HepG2 (cell line): Measurements from ENCODE around the gene BCAS1. TPM values are rescaled to one million over a fixed set of nuclear protein-coding genes. Genes with fewer than 3 reads are reported as not detected.

Experiments used
- ATAC-seq: fragments of 200-7000 bp; cut with Tn5 transposase; 3 replicates; pipeline ENCODE4 v1.9.1; 2020; ENCODE audit warnings: mild to moderate bottlenecking, moderate library complexity
- BruUV-seq: library from RNA; stranded (reverse); fragments of 400-500 nt; replicated peaks from 2 replicates; lab custom pipeline; 2021; lab: Mats Ljungman, UMichigan
- CTCF ChIA-PET: fragments of 300-600 bp; formaldehyde crosslinking; extraction: SDS; loops from one replicate; lab custom pipeline; 2021; ENCODE audit warnings: low total read pairs, inconsistent platforms, low intra/inter-chr PET ratio; lab: Yijun Ruan, JAX
- POLR2A ChIA-PET: fragments of 350-600 bp; sonication (Branson Sonifier 250); formaldehyde crosslinking; loops from one replicate; lab custom pipeline; 2020; ENCODE audit warnings: antibody characterized with exemption, inconsistent platforms; lab: Yijun Ruan, JAX
- DNase-seq: peaks from one replicate; pipeline ENCODE4 v3.0.0-alpha.2; 2015; ENCODE audit warnings: low spot score
- FAIRE-seq: peaks from 3 replicates; lab custom pipeline; 2011; peaks lifted over from hg19 to GRCh38; lab: Jason Lieb, UNC
- H2AFZ ChIP-seq: one replicate; pipeline ENCODE4 v1.6.1; 2011; ENCODE audit warnings: low read length, inconsistent platforms
- H3K27ac ChIP-seq: fragments of 300-600 bp; 3 replicates; pipeline ENCODE4 v1.8.0; 2011; ENCODE audit warnings: mixed run types, mild to moderate bottlenecking, mixed read lengths, low read length, inconsistent platforms; ENCODE audit not compliant: insufficient read depth; ENCODE audit errors: extremely low read length
- H3K27me3 ChIP-seq, 2 experiments: fragments of 200-600 bp in 1 of 2; 2 replicates in 1 of 2; 3 replicates in 1 of 2; pipeline versions ENCODE4 v1.6.0 to v1.8.0; 2011; ENCODE audit warnings: low read length in 2 of 2, mild to moderate bottlenecking in 2 of 2, moderate library complexity in 2 of 2, inconsistent platforms in 1 of 2; ENCODE audit not compliant: insufficient read depth in 2 of 2, control insufficient read depth in 1 of 2
- H3K36me3 ChIP-seq, 2 experiments: fragments of 200-600 bp in 1 of 2; replicated peaks in 1 of 2; 2 replicates in 1 of 2; 3 replicates in 1 of 2; pipeline versions ENCODE4 v1.5.1 to v1.8.0; 2011; ENCODE audit warnings: low read length in 2 of 2, inconsistent platforms in 1 of 2; ENCODE audit not compliant: insufficient read depth in 2 of 2, control insufficient read depth in 1 of 2
- H3K4me1 ChIP-seq: 2 replicates; pipeline ENCODE4 v1.5.1; 2012; ENCODE audit warnings: low read length, inconsistent platforms; ENCODE audit not compliant: insufficient read depth
- H3K4me2 ChIP-seq: 2 replicates; pipeline ENCODE4 v1.6.0; 2011; ENCODE audit warnings: low read depth, low read length, inconsistent platforms
- H3K4me3 ChIP-seq, 3 experiments: fragments of 200-600 bp in 1 of 3; sonication (generic), shearing (Covaris generic) in 1 of 3; replicated peaks in 1 of 3; 2 replicates each; pipeline ENCODE4 v1.5.1; 2011 to 2016; ENCODE audit warnings: low read length in 3 of 3, inconsistent platforms in 2 of 3, low read depth in 2 of 3, mild to moderate bottlenecking in 2 of 3, control low read depth in 1 of 3, mixed read lengths in 1 of 3; ENCODE audit not compliant: insufficient read depth in 1 of 3
- H3K79me2 ChIP-seq: one replicate; pipeline ENCODE4 v1.6.1; 2011; ENCODE audit warnings: low read length, inconsistent platforms; ENCODE audit not compliant: insufficient read depth
- H3K9ac ChIP-seq: 2 replicates; pipeline ENCODE4 v1.6.0; 2011; ENCODE audit warnings: mild to moderate bottlenecking, low read depth, low read length, inconsistent platforms; ENCODE audit not compliant: insufficient read depth
- H3K9me3 ChIP-seq: 2 replicates; pipeline ENCODE4 v1.5.1; 2012; ENCODE audit warnings: mild to moderate bottlenecking, low read length
- H4K20me1 ChIP-seq: 2 replicates; pipeline ENCODE4 v1.6.0; 2011; ENCODE audit warnings: inconsistent platforms, mild to moderate bottlenecking, low read length, moderate library complexity; ENCODE audit not compliant: insufficient read depth
- DNMT1 ChIP-seq: sonication (generic); formaldehyde crosslinking; IDR thresholded peaks from 2 replicates; pipeline ENCODE4 v1.5.1; 2020; ENCODE audit warnings: mild to moderate bottlenecking, missing genetic modification reagents
- HDAC6 ChIP-seq: fragments of 200-600 bp; sonication (generic); IDR thresholded peaks from 2 replicates; pipeline ENCODE4 v1.7.0; 2017; ENCODE audit warnings: mild to moderate bottlenecking, antibody characterized with exemption, low read length, low read depth
- SRSF1 ChIP-seq: fragments of 200-400 bp; formaldehyde crosslinking; optimal IDR thresholded peaks from 2 replicates; pipeline ENCODE3; 2017; ENCODE audit warnings: mild to moderate bottlenecking, low read depth, low read length, moderate library complexity
- ZNF263 ChIP-seq: sonication (generic); formaldehyde crosslinking; IDR thresholded peaks from 2 replicates; pipeline ENCODE4 v1.4.0; 2020; ENCODE audit warnings: missing genetic modification reagents
- ZNF280B ChIP-seq: sonication (generic); formaldehyde crosslinking; IDR thresholded peaks from 2 replicates; pipeline ENCODE4 v1.5.0; 2020; ENCODE audit warnings: missing genetic modification reagents, mild to moderate bottlenecking, borderline replicate concordance
- ZNF589 ChIP-seq: sonication (generic); formaldehyde crosslinking; conservative IDR thresholded peaks from 2 replicates; pipeline ENCODE4 v1.8.0; 2022; ENCODE audit warnings: mild to moderate bottlenecking, moderate library complexity, missing genetic modification reagents
- ZNF891 ChIP-seq: sonication (generic); formaldehyde crosslinking; IDR thresholded peaks from 2 replicates; pipeline ENCODE4 v1.5.0; 2020; ENCODE audit warnings: mild to moderate bottlenecking, missing genetic modification reagents
- WGBS: methylation state at CpG from one replicate; pipeline ENCODE4 v1.1.6; 2017; ENCODE audit warnings: low lambda C conversion rate; 5-methylcytosine and 5-hydroxymethylcytosine counted together
- in situ Hi-C: cut with HindIII; loops from 2 replicates; pipeline ENCODE4 v1.10.0; 2017; ENCODE audit warnings: low pct_unique_long_range_greater_than_20kb; ENCODE audit not compliant: extremely low pct_ligation_motif_present
- intact Hi-C: fragments of 100-400 bp; cut with micrococcal nuclease; formaldehyde crosslinking; loops from one replicate; pipeline ENCODE4 v1.10.0; 2022; ENCODE audit not compliant: unreplicated experiment
- polyA plus RNA-seq, 8 experiments: library from polyadenylated mRNA; depleted of rRNA in 3 of 8; stranded (reverse) in 7 of 8; unstranded in 1 of 8; fragments of >200 nt; fragmentation: Illumina TruSeq in 4 of 8; extraction: Trizol in 4 of 8; gene quantifications; 2 replicates each; pipeline versions ENCODE4 v1.2.1 to v1.2.3, GENCODE V29; 2011 to 2016; ENCODE audit warnings: low read depth in 4 of 8, missing spikeins in 1 of 8, mixed read lengths in 1 of 8; ENCODE audit not compliant: insufficient read depth in 1 of 8
- total RNA-seq, 5 experiments: library from RNA; depleted of rRNA; stranded (reverse); fragments of >200 nt; fragmentation: Illumina TruSeq; extraction: Trizol; gene quantifications; 2 replicates each; pipeline ENCODE4 v1.2.3, GENCODE V29; 2016; ENCODE audit warnings: low read depth in 1 of 5

The BCAS1 gene
- total and polyA plus RNA-seq, 2 of the 13 experiments (the other 11 are each of a cell fraction or from before 2014, with no cell fraction given), result 0.55 to 0.91 TPM

- H3K9ac ChIP-seq, result no peak overlapping the region
- no peaks in the 10 kb centered on the region for H3K36me3 ChIP-seq
- H3K4me2 ChIP-seq, result no peak overlapping the region
- intact Hi-C loops (no loop called here), in situ Hi-C loops (no loop called here)
- H3K4me1 ChIP-seq, result no peaks in the 10 kb centered on the region
- no peak overlapping the region for H2AFZ ChIP-seq
- no TSS peak for BruUV-seq
- DNase-seq, result no peak
- ChIA-PET POLR2A (no interaction called here), CTCF (no interaction called here)
- H3K4me3 ChIP-seq, result no peak overlapping the region
- 65% methylated on average over 3 of the region's 3 CpGs for WGBS
- FAIRE-seq, result no peak
- no peaks in the 10 kb centered on the region for H4K20me1 ChIP-seq
- H3K9me3 ChIP-seq, result peaks cover 25% of the 10 kb centered on the region
- H3K27me3 ChIP-seq, result no peaks in the 10 kb centered on the region
- no peak overlapping the region for H3K27ac ChIP-seq
- TF ChIP-seq ZNF263 (no peak), ZNF589 (CRISPR knock-in tag) (no peak), HDAC6 (no peak), ZNF891 (no peak), DNMT1 (CRISPR knock-in tag) (no peak), ZNF280B (no peak), SRSF1 (no peak)
- no peaks in the 10 kb centered on the region for H3K79me2 ChIP-seq
- no peak for ATAC-seq
Measured at GRCh38 chr20:53999077-53999476, 71.3 kb downstream of the BCAS1 start.
